Gastroesophageal sphincter (tissue), 3 donors: ENCODE results near the gene FAM13A.

Source experiments
- EP300 ChIP-seq: sonication (generic); formaldehyde crosslinking; IDR thresholded peaks from one replicate; pipeline ENCODE4 v1.6.1; 2017; ENCODE audit warnings: antibody characterized with exemption, mild to moderate bottlenecking
- POLR2A ChIP-seq, 2 donors: fragments of 450-650 bp; IDR thresholded peaks; one replicate each; pipeline ENCODE4 v1.6.1; 2017; ENCODE audit warnings: antibody characterized with exemption in 2 of 2, mild to moderate bottlenecking in 2 of 2, moderate library complexity in 1 of 2
- POLR2AphosphoS5 ChIP-seq: sonication (generic); formaldehyde crosslinking; IDR thresholded peaks from one replicate; pipeline ENCODE4 v1.6.1; 2017; ENCODE audit warnings: antibody characterized with exemption
- TF ChIP-seq, protein P1 (sequence below), 4 experiments: fragments of 200-600 bp in 2 of 4; fragments of 450-650 bp in 2 of 4; sonication (generic) in 1 of 4; IDR thresholded peaks; one replicate each; pipeline ENCODE4 v1.5.1; 2017 to 2019; ENCODE audit warnings: antibody characterized with exemption in 4 of 4, mild to moderate bottlenecking in 2 of 4, moderate library complexity in 2 of 4

DNA sequence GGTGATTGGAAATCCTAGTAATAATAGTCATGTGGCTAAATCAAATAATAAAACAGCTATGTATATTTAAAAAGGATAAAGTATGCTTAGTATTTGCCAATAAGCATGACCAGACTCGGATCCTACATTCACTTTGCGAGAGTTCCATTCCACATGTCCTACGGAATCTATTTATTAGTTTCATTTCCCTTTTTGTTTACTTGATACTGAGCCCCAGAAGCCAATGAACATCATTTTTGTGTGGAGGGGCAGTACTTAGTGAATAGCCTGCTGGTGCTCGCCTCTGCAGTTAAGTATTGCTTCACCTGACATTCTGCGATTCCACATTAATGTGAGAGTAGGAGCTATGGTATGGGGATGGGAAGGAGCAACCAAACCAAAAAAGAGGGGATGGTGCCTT, 300.8 kb downstream of the FAM13A start:
- TF ChIP-seq POLR2A (IDR thresholded peaks at IDR 0.05) (no peak), EP300 (no peak), POLR2AphosphoS5 (no peak)
- TF ChIP-seq, protein P1, sequence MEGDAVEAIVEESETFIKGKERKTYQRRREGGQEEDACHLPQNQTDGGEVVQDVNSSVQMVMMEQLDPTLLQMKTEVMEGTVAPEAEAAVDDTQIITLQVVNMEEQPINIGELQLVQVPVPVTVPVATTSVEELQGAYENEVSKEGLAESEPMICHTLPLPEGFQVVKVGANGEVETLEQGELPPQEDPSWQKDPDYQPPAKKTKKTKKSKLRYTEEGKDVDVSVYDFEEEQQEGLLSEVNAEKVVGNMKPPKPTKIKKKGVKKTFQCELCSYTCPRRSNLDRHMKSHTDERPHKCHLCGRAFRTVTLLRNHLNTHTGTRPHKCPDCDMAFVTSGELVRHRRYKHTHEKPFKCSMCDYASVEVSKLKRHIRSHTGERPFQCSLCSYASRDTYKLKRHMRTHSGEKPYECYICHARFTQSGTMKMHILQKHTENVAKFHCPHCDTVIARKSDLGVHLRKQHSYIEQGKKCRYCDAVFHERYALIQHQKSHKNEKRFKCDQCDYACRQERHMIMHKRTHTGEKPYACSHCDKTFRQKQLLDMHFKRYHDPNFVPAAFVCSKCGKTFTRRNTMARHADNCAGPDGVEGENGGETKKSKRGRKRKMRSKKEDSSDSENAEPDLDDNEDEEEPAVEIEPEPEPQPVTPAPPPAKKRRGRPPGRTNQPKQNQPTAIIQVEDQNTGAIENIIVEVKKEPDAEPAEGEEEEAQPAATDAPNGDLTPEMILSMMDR (IDR thresholded peaks at IDR 0.05) = no peak
